Fibroblast of lung (primary cell): ENCODE measurements around the gene NACAD. TPM values are rescaled to one million over a fixed set of nuclear protein-coding genes. Genes with fewer than 3 reads are reported as not detected.

ENCODE experiments used
- DNase-seq, 2 donors: peaks; one replicate each; pipeline versions ENCODE4 v3.0.0 to v3.0.0-alpha.2; 2010; ENCODE audit warnings: low read depth in 2 of 2
- H2AFZ ChIP-seq: 2 replicates; pipeline ENCODE4 v1.5.1; 2012; ENCODE audit warnings: low read length, control low read depth, inconsistent platforms
- H3K27ac ChIP-seq: 2 replicates; pipeline ENCODE4 v1.5.1; 2011; ENCODE audit warnings: low read length, control low read depth; ENCODE audit not compliant: insufficient read depth
- H3K27me3 ChIP-seq: 2 replicates; pipeline ENCODE4 v1.5.1; 2011; ENCODE audit warnings: mild to moderate bottlenecking, low read length; ENCODE audit not compliant: control insufficient read depth, insufficient read depth
- H3K36me3 ChIP-seq: 2 replicates; pipeline ENCODE4 v1.5.1; 2011; ENCODE audit warnings: low read length; ENCODE audit not compliant: control insufficient read depth, insufficient read depth
- H3K4me1 ChIP-seq: 2 replicates; pipeline ENCODE4 v1.5.1; 2011; ENCODE audit warnings: low read length; ENCODE audit not compliant: control insufficient read depth, insufficient read depth; ENCODE audit errors: extremely low read depth
- H3K4me2 ChIP-seq: 2 replicates; pipeline ENCODE4 v1.5.1; 2011; ENCODE audit warnings: low read length, control low read depth; ENCODE audit not compliant: insufficient read depth; ENCODE audit errors: extremely low read depth
- H3K4me3 ChIP-seq, 4 experiments: fragments of 200-600 bp in 1 of 4; sonication (generic) in 1 of 4; replicated peaks in 1 of 4; 2 replicates each; pipeline ENCODE4 v1.5.1; 2011 to 2016; ENCODE audit warnings: low read length in 4 of 4, low read depth in 3 of 4, mild to moderate bottlenecking in 3 of 4, control low read depth in 2 of 4, inconsistent platforms in 1 of 4, mixed read lengths in 1 of 4; ENCODE audit not compliant: insufficient read depth in 1 of 4; ENCODE audit errors: control extremely low read depth in 1 of 4
- H3K79me2 ChIP-seq: 2 replicates; pipeline ENCODE4 v1.5.1; 2012; ENCODE audit warnings: mild to moderate bottlenecking, low read length, inconsistent platforms; ENCODE audit not compliant: control insufficient read depth, insufficient read depth
- H3K9ac ChIP-seq: 2 replicates; pipeline ENCODE4 v1.5.1; 2011; ENCODE audit warnings: mild to moderate bottlenecking, low read length, control low read depth; ENCODE audit not compliant: insufficient read depth
- H3K9me3 ChIP-seq: 2 replicates; pipeline ENCODE4 v1.5.1; 2012; ENCODE audit warnings: low read depth, low read length; ENCODE audit not compliant: control insufficient read depth, insufficient read depth
- H4K20me1 ChIP-seq: 2 replicates; pipeline ENCODE4 v1.5.1; 2011; ENCODE audit warnings: low read length; ENCODE audit not compliant: control insufficient read depth, insufficient read depth; ENCODE audit errors: extremely low read depth
- EZH2 ChIP-seq: IDR thresholded peaks from 2 replicates; pipeline ENCODE4 v1.5.1; 2012; ENCODE audit warnings: low read length, control low read depth, mild to moderate bottlenecking; ENCODE audit errors: missing control alignments
- polyA plus RNA-seq, 2 donors: library from polyadenylated mRNA; depleted of rRNA in 1 of 2; stranded (reverse) in 1 of 2; unstranded in 1 of 2; fragments of >200 nt; gene quantifications; 2 replicates each; pipeline ENCODE4 v1.2.1, GENCODE V29; 2011 to 2012; ENCODE audit warnings: missing spikeins in 1 of 2
- total RNA-seq: library from RNA; depleted of rRNA; stranded (reverse); fragments of >200 nt; gene quantifications from 2 replicates; pipeline ENCODE4 v1.2.1, GENCODE V29; 2014
- TF ChIP-seq, protein P1 (sequence below), 2 donors: IDR thresholded peaks in 1 of 2; conservative IDR thresholded peaks in 1 of 2; 1 replicate in 1 of 2; 2 replicates in 1 of 2; pipeline ENCODE4 v1.5.1; 2011 to 2012; ENCODE audit warnings: low read length in 2 of 2, control low read depth in 1 of 2, inconsistent platforms in 1 of 2, low read depth in 1 of 2, mild to moderate bottlenecking in 1 of 2

The NACAD gene
- total and polyA plus RNA-seq, 2 donors (not counting 1 experiment from before 2014, with no cell fraction given) = 0.41 to 2.8 TPM

DNA sequence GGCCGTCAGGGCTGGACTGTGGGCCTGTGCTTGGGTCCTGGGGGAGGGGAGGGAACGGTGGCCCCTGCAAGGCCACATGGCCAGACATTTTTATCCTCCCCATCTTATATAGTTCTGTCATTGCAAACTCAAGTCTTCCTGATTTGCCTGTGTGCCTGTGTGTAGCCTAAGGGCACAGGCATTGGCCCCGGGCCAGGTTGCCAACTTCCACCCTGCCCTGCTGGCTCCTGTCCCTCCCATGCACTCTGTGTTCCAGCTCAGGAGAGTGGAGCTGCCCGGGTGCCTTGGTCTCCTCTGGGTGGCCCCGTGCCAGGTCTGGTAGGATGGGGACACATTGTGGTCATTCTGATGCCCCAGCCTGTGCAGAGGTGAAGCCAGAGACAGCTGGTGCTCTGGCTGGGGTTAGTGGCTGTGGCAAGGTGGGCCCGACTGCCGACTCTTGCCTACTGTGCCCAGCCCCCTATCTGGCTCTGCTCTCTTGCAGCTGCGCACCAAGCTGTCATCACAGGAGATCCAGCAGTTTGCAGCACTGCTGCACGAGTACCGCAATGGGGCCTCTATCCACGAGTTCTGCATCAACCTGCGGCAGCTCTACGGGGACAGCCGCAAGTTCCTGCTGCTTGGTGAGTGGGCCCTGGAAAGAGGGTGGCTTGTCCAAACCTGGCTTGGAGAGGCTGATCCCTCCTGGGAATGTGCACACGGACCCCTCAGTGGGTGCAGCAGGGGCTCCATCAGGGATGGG is 14.8 kb downstream of the NACAD start:
- Histone ChIP-seq H4K20me1 (no peaks in the 10 kb centered on the region), H3K27me3 (no peaks in the 10 kb centered on the region), H3K36me3 (peaks cover 17% of the 10 kb centered on the region), H3K4me1 (no peaks in the 10 kb centered on the region), H2AFZ (no peak overlapping the region), H3K4me2 (no peak overlapping the region), H3K79me2 (no peaks in the 10 kb centered on the region), H3K9ac (no peak overlapping the region), H3K27ac (no peak overlapping the region), H3K9me3 (no peaks in the 10 kb centered on the region), H3K4me3 (no peak overlapping the region)
- TF ChIP-seq EZH2 = no peak
- DNase-seq = no peak

DNA sequence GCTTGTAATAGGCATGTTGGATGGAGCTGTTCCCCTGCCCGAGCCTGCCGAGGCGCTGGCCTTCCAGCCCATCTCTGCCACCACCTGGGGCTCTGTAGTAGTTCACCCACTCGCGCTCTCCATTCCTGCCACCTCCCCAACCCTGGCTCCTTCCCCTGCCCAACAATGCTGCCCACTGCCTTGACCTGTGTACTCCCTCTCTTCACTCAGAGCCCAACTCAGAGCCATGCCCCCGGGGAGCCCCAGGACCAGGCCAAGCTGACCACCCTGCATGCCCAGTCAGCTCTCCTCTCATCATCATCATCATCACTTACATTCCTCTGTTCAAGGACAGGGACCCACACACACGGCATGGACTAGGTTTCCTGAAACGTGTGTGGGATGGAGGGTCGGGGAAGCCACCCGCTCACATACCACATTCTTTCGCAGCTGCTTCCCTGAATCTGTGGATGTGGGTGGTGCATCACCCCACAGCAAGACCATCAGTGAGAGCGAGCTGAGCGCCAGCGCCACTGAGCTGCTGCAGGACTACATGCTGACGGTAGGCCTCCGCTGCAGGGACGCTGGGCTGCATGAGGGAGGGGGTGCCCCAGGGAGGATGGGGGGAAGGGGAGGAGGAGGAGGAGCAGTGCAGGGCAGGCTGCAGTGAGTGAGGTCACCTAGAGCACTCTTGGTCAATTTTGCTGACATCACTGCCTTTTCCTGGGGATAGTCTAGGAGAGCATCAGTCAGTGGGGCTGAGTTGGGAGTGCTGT is 15.6 kb downstream of the NACAD start:
- TF ChIP-seq EZH2 = no peak
- TF ChIP-seq, protein P1, sequence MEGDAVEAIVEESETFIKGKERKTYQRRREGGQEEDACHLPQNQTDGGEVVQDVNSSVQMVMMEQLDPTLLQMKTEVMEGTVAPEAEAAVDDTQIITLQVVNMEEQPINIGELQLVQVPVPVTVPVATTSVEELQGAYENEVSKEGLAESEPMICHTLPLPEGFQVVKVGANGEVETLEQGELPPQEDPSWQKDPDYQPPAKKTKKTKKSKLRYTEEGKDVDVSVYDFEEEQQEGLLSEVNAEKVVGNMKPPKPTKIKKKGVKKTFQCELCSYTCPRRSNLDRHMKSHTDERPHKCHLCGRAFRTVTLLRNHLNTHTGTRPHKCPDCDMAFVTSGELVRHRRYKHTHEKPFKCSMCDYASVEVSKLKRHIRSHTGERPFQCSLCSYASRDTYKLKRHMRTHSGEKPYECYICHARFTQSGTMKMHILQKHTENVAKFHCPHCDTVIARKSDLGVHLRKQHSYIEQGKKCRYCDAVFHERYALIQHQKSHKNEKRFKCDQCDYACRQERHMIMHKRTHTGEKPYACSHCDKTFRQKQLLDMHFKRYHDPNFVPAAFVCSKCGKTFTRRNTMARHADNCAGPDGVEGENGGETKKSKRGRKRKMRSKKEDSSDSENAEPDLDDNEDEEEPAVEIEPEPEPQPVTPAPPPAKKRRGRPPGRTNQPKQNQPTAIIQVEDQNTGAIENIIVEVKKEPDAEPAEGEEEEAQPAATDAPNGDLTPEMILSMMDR (conservative IDR thresholded peaks at IDR 0.05 in 1 of 2, IDR thresholded peaks at IDR 0.05 in 1 of 2; ENCODE audit: low read depth in 1 of 2, low read length in 2 of 2) = no peak
- H3K36me3 ChIP-seq = peaks cover 17% of the 10 kb centered on the region
- no peak overlapping the region for H3K4me3 ChIP-seq
- H3K27me3 ChIP-seq = no peaks in the 10 kb centered on the region
- no peaks in the 10 kb centered on the region for H3K9me3 ChIP-seq
- no peak overlapping the region for H3K27ac ChIP-seq
- no peaks in the 10 kb centered on the region for H3K4me1 ChIP-seq
- no peak overlapping the region for H2AFZ ChIP-seq
- H3K79me2 ChIP-seq = no peaks in the 10 kb centered on the region
- no peak overlapping the region for H3K9ac ChIP-seq
- no peak for DNase-seq
- H3K4me2 ChIP-seq = no peak overlapping the region
- no peaks in the 10 kb centered on the region for H4K20me1 ChIP-seq

DNA sequence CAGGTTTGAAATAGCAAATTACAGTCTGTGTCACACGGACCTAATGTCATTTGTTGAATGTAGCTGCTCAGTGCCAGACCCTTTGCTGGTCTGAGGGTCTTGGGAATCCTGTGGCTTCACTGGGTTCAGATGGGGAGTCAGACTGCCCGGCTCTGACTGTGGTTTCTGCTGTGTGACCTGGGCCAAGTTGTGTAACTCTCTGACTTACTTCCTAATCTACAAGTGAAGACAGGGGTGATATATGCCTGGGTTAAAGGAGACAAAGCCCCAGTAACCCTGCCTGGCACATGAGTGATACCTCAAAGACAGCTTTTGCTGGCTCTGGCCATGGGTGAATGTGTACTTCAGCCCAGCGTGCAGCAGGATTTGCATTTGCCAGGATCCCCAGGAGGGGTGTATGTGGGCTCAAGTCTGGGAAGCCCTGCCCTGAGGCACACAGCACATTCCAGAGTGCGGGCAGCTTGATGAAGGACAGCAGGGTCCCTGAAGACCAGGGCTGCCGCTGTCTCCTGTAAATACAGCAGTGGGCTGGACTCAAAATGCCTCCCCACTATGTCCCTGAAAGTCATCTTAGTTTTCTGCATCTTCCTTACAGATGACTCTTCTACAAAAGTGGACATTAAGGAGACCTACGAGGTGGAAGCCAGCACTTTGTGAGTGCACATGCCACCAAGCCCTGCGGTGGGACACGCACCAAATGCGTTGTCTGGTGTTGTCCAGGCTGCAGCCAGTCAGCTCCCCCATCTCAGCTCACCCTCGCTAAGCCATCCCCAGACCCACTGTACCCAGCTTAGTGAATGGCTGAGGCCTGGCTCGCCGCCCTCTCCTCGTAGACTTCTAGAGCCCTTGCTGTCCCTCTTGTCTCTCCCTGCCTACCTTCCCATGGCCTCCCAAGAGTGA is 16.4 kb downstream of the NACAD start:
- peaks cover 17% of the 10 kb centered on the region for H3K36me3 ChIP-seq
- H3K9me3 ChIP-seq = no peaks in the 10 kb centered on the region
- H3K27me3 ChIP-seq = no peaks in the 10 kb centered on the region
- H4K20me1 ChIP-seq = no peaks in the 10 kb centered on the region
- no peaks in the 10 kb centered on the region for H3K79me2 ChIP-seq
- H3K27ac ChIP-seq = no peak overlapping the region
- no peak overlapping the region for H3K4me3 ChIP-seq
- H3K4me1 ChIP-seq = no peaks in the 10 kb centered on the region
- no peak for DNase-seq
- no peak overlapping the region for H3K4me2 ChIP-seq
- H3K9ac ChIP-seq = no peak overlapping the region
- H2AFZ ChIP-seq = no peak overlapping the region
- TF ChIP-seq EZH2 = no peak
- TF ChIP-seq, protein P1 (conservative IDR thresholded peaks at IDR 0.05 in 1 of 2, IDR thresholded peaks at IDR 0.05 in 1 of 2; ENCODE audit: low read depth in 1 of 2, low read length in 2 of 2) = no peak
